GM18499 (cell line): ENCODE measurements around the gene ZPR1.

Experiments used
- ATAC-seq: cut with Tn5 transposase; IDR thresholded peaks from one replicate; pipeline ENCODE4 v1.9.1; 2021; ENCODE audit warnings: moderate number of reproducible peaks; ENCODE audit not compliant: insufficient read depth, unreplicated experiment

Gene ZPR1

DNA sequence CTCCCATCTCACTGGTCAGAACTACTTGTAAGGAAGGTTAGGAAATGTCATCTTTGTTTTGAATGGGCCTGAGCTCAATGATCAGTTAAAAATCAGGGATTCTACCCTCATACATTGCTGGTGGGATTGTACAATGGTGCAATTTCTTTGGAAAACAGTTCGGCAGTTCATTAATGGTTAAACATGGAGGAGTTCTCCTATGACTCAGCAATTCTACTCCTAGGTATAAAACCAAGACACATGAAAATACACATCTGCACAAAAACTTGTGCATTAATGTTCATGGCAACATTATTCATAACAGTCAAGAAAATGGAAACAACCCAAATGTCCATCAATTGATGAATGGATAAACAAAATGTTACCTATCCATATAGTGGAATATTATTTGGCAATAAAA is 8.7 kb upstream of the ZPR1 start:
- ATAC-seq, result no peak

DNA sequence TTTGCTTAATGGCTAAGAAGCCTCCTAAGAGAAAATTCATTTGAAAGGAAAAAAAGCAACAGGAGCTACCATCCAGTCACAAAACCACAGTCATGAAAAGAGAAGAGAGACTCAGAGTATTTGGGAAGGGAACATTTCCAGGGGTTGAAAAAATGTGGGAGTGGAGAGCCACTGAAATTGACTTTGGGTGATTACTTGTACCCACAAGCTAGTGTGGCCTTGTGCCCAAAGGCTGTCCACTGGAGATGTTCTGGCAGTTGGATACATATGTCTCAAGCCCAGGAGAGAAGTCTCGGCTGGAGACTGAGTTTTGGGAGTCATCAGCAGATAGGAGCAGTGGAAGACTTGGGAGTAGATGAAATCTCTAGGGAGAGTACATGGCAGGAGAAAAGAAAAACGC is 7.0 kb upstream of the ZPR1 start:
- ATAC-seq, result no peak

DNA sequence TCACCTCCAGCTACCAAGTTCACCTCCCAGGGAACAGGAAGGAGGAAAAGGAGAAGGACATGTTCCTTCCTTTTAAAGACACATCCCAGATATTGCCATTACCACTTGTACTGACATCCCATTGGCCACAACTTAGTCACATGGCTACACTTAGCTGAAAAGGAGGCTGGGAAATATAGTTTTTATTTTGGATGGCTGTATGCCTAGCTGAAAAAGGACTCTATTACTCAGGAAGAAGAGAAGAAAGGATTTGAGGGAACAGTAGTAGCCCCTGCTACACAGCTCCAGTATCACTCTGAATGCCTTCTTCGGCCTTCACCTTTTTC is 5.9 kb upstream of the ZPR1 start:
- ATAC-seq, result no peak

DNA sequence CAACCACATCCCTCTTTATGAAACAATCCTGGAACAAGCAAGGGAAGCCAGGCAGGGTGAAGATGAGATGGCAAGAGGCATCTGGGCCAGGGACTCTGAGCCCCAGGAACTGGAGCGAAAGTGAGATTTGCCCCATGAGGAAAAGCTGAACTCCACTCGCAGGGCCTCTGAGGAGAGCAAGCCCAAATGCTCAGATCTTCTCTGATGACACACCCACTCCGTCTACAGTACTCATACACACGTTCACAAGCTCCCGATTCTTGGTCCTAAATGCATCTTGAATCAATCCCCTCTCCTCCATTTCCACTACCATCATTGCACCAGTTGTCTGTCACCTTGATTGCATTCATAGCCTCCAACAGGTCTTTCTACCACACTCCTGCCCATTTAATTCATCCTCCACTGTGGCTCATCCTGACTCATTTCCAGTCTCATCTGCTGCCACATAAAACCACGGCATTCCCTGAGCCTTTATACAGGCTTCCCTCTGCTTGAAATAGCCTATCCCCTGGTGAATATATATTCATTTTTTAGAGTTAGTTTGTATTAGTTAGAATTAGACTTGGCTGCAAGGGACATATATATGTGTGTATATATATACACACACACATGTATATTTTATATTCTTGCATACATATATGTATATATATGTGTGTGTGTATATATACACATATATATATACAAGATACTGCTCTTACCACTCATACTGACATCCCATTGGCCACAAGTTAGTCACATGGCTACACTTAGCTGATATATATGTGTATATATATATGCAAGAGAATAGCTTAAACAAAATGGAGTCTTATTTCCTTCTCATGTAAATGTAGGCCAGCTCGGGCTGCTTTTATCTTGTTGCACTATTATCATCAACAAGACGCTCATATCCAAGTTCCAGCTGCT is 5.3 kb upstream of the ZPR1 start:
- ATAC-seq, result no peak

DNA sequence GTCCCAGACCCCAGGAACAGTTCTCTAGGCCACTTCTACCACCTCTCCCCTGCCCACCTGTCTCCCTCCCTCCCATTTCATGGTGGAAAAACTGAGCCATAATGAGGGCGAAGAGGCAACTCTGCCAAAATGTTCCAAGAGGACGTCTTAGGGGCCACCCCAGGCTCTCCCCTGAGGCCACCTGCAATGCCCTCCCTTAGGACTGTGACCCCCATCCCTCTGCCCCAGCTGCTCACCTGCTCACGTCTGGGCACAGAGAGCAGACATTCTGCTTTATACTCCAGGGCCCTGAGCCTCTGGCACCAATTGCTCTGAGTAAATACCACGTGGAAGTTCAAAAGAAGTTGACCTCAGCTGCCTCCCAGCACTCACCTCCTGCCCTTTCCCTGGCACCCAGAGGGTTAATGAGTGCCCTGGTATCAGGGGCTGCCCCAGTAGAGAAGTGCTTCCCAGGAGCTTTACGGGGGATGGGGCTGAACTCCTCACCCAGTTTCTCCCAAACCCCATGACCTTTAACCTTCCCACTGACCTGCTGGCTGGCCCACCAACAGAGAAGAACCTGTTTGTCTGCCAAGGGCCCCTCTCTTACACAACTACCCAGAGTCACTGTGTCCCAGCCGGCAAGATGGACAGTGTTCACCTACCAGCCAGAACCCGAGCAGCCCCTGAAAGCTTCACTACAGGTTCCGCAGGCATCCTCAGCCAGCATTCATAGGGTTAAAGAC is 4.5 kb upstream of the ZPR1 start:
- no peak for ATAC-seq

DNA sequence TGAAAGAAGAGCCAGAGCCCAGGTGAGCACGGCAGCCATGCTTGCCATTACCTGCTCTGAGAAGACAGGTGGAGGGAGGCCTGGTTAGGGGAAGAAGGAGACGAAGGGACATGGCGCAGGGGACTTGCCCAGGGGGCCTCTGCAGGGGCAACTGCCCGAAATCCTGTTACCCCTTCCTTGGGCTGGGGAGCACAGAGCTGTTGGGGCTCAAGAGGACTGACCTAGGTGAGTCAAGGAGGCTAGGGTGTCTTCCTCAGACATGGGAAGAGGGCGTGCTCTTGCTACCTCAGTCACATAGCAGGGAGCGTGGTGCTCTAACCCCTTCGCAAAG is 4.0 kb upstream of the ZPR1 start, which contains the start of gene APOA5:
APOA5 (minus strand) TSS at position 67 of the 331 bp plus-strand sequence; CDS start at position 48, 19 bp downstream.
- ATAC-seq, result no peak

DNA sequence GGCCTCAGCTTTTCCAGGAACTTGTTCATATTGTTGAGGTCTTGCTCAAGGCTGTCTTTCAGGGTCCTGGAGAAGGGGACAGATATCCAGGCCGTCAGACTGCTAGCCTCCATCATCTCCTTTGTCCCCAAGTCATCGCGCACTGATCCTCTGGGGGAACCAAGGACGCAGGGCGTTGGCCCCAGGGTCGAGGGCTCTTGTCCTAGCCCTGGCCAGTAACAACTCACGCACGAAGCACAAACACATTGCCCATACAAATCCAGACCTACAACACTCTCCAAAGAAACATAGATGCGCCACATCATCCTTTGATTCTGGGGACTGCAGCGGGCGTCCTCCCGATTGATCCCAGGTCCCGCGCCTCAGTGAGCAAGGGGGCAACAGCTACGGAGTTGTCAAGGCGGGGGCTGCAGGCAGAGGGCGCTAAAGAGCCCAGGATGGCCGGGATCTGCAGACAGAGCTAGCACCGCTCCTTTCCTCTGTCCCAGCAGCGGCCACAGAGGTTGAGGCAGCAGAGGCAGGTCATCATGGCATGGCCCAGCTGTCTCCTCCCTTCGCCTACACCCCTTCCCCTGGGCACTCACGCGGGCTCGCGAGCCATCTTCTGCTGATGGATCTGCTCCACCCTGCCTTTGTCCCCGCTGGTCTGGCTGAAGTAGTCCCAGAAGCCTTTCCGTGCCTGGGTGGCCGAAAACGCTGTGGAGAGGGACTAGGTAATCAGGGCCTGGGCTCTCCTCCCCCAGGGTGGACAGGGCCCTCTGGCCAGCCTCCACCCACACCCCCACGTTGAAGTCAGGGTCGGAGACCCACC is 3.4 kb upstream of the ZPR1 start:
- ATAC-seq, result no peak

DNA sequence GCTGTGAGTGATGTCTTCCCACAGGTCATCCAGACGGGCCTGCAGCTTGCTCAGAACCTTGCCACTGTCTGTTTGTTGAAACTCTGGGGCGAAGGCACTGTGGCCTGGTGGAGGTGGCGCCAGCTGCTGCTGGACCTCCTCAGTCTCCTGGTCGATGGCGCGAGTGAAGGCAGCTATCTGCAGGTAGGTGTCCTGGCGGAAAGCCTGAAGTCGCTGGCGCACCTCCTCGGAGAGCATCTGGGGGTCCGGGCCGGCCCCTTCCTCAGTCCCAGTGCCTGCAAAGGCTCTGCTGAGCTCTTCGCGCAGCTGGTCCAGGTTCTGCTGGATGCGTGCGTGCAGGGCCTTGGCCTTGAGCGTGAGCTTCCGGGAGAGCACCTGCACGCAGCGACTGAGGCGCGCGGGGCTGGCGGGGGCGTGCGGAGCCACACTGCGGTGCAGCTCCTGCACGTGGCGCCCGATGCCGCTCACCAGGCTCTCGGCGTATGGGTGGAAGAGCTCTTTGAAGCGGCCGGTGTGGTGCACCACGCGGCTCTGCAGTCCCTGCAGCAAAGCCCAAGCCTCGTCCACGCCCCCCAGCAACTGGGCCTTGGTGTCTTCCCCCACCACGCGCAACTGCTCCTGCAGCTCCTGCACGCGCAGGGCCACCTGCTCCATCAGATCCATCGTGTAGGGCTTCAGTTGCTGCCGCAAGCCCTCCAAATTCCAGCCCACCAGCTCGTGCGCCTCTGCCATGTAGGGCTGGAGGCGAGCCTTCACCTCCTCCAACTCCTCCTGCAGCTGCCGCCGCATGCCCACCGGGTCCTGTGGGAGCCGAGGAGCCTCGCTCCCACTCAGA is 2.6 kb upstream of the ZPR1 start:
- ATAC-seq, result no peak

DNA sequence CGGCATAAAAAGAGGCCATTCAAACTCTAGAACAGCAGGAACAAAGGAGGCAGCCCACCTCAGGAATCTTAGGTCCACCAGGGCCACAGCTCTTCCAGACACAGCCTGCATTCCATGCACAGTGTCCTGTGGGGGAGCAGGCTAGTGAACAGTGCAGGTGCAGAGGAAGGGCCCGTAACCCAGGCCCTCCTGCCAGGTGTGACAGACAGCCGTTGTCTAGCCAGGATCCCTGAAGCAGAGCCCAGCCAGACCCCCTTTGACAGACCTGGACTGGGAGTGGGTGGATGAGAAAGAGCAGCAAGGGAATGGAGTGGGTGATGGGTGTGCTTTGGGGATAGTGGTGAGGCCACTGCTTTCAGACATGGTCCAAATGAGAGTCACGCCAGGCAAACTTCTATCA is 1.2 kb upstream of the ZPR1 start:
- ATAC-seq, result no peak

DNA sequence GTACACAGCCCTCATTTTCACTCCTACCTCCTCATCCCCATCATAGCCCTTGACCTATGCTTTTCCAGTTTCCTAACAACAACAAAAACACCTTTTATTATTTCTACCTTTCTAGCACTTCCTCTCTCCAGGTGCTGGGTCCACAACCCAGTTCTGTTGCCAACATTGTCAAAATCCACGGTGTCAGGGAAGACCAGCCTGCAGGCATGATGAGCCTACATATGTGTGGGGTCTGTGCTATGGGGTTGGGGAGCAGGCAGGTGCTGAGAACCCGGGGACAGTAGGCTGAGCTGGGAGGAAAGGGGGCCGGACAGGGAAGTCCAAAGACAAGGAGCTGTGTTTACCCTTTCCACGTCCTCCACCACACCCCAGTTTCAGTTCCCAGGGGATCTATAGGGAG is 711 bp upstream of the ZPR1 start:
- ATAC-seq, result no peak

DNA sequence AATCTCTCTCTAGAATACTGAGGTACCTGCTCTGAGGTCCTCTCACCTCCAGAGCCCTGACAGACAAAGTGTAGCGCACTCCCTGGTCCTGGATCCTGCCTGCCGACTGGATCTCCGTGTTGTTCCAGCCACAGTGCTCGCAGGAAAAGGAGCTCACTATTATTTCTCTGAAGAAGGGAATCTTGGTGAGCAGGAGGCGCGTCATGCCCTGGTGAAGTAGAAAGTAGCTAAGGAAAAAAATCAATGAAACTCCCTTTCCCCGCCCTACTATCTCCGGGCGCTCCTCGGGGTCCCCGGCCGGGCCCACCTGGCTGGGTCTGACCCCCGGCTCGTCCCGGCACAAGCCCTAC is 412 bp downstream of the ZPR1 start:
- no peak for ATAC-seq

DNA sequence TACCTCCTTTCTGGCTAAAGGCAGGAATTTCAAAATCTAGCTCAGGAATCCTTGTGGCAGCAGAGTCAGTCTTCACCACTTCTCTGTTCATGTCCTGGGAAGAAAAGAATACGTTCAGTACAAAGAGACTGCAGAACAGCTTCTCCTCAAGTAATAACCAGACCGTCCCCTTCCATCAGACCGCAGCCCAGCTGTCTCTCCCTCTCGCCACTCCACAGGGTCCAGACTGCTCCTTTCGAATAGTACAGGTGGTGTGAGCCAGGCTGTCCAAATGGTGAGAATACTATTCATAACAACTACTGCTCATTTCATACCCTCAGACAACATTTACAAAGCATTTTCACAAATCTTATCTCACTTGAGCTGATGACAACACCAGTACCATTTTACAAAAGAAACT is 857 bp downstream of the ZPR1 start:
- no peak for ATAC-seq

DNA sequence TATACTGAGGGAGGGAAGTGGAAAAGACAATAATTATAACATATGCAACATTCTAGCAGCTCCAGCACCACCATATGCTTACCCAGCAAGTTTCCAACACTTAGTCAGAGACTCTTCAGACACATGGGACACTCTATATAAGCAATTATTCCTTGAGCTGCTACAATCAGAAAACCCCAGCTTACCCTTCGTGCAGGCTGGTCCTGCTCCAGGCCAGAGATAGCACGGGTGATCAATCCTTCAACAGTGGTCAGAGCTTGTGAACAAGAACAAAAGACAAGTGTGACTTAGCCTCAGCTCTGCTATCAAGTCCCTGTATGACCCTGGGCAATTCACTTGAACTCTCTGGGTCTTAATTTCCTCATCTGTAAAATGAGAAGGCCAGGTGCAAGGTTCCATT is 1.5 kb downstream of the ZPR1 start:
- ATAC-seq, result no peak

DNA sequence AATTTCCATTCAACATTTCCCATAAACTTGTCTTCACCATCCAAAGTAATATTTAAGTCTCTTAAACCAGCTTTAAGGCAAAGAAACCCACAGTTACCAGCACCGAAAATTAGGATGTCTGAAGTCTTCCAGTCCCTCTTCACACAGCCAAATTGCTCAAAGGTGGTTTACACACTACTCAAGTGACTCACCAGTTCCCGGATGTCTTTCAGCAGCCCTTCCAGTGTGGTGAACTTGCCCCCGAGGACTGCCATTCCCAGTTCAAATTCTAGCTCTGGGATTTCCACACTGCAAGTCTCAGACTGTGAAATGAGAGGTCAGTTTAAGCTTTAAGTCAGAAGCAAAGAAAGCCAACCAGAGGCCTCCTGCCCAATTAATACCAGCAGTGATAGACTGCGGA is 5.1 kb downstream of the ZPR1 start:
- no peak for ATAC-seq

DNA sequence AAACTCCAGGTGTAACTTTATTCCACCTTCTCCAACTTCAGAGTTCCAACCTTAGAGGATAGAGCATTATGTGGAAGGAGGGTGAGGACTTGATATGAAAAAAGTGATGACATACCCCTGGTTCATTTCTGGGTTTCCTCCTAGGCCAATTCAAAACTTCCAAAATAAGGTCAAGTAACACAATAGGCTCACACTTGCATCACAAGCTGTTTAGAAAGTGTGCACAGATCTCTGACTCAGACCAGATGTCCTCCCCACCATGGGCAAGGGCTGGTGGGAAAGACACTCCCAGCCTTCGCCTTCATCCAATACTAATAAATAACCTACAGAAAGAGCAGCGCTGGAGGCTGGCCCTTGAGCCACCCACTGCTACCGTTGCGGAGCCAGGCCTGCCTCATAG is 9.3 kb downstream of the ZPR1 start:
- ATAC-seq, result no peak

DNA sequence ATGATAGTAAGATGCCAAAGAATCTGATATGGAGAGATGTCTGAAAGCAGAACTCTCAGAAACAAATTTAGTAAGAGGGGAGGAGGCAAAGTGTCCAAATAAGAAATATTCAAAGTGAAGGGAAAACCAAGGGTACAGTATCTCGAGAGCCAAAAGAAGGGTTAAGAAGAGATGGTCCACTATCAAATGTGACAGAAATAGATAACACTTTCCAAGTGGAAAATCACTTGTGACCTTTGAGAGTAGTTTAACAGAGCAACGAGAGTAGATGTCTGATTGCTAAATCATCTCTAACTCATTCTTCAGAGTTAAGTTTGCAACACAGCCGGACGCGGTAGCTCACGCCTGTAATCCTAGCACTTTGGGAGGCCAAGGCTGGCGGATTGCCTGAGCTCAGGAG is 10.8 kb downstream of the ZPR1 start:
- no peak for ATAC-seq

DNA sequence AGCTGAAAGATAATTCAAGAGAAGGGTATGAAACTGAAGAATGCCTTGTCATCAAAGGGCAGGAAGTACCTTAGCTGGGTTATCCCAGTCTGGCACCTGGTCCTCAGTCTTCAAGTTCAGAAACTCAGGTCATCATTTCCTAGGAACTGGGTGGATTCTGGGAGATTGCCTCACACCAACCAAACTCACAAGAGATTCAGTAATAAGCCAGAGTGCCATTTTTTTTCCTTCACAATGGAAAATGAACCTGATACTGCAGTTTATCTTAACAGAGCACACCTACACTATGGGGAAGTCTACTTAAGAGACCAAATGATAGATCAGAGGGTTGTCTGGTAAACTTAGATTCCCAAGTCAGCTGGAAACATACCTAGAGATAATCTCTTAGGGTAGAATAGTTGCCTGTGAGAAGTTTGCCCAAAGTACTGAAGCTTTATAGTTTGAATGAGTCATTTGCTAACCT is 11.3 kb downstream of the ZPR1 start:
- no peak for ATAC-seq

DNA sequence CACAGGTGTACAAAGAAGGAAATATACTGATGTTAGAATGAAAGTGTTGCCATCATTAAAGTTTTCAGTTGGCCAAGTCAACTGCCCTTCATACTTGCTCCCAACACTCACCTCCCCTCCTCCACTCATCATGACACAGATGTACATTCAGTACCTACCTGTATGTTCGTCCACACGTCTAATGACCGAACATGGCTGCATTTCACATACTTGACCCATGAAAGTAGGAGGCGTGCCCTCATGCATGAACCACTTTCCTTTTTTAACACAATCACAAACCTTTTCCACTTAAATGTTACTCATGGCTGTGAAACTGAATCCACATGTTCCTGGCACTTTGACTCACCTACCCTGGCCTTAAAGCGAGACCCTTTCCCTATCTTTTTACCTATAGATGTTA is 11.8 kb downstream of the ZPR1 start:
- no peak for ATAC-seq

DNA sequence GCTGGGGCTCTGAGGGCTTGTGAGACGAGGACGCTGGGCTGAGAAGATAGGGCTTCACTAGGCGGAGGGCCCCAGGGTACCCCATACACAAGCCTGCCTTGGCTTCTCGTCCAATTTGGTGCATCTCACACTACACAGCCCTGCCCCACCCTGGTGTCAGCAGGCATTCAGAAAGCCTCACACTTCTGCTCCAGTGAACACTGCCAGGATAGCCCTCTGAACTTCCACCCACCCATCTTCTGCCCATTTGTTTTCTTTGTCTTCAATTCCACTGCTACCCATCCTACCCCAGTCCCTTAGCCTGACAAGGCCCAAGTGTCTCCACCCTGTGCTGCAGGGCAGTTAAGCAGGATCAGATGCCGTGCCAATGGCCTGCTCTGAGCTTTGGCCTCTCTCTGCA is 13.2 kb downstream of the ZPR1 start:
- no peak for ATAC-seq
